C4-2B (cell line): Measurements from ENCODE around the gene CCDC73.

Experiments used
- CTCF ChIP-seq: fragments of 450-650 bp; conservative IDR thresholded peaks from 2 replicates; pipeline ENCODE4 v1.5.1; 2017; ENCODE audit warnings: mild to moderate bottlenecking
- ZFX ChIP-seq: fragments of 450-650 bp; IDR thresholded peaks from 2 replicates; pipeline ENCODE4 v1.6.1; 2017

DNA sequence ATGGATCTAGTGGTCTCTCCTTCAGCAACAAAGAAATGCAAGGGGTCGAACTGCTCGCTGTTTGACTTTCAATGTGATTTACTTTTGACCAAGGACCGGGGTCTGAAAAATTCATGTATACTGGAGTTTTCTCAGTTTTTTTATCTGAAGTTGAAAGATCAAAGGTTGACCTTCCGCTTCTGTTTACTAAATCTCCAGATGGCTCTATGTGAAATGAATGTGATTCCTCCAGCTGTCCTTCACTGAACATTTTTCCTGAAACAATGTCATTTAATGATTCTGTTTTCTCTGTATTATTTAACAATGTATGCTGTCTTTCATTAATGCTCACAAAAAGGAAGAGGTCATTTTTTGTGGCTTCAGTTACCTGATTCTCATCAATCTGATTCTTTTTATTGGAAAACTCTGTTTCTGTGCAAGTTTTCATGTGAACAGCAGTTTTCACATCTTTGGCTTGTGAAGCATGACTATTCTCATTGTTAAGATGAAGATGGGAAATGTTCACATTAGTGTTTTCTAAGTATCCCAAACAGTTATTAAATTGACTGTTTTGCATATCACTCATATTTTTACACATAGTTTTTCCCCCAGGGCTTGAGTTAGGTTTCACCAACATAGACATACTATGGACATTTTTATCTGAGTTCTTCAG is 180.8 kb downstream of the CCDC73 start:
- TF ChIP-seq CTCF (no peak), ZFX (no peak)
